SK-N-SH (cell line): ENCODE measurements around the gene CLIC2.
"Not testable (repeated sequence)": the region's sequence is repeated elsewhere in the genome, so short reads cannot be mapped to it uniquely, and the experiment has no call there.

Source experiments
- EZH2phosphoT487 ChIP-seq: fragments of 200-600 bp; sonication (generic); IDR thresholded peaks from 2 replicates; pipeline ENCODE4 v1.6.1; 2017; ENCODE audit warnings: low read depth, mixed run types, mild to moderate bottlenecking, antibody characterized with exemption, moderate library complexity, borderline replicate concordance
- POLR2AphosphoS5 ChIP-seq: IDR thresholded peaks from 2 replicates; pipeline ENCODE4 v1.6.1; 2012; ENCODE audit warnings: low read depth, low read length
- RAD21 ChIP-seq: IDR thresholded peaks from 2 replicates; pipeline ENCODE4 v1.6.1; 2012; ENCODE audit warnings: mild to moderate bottlenecking, low read length
- REST ChIP-seq: IDR thresholded peaks from 2 replicates; pipeline ENCODE4 v1.6.1; 2012; ENCODE audit warnings: mild to moderate bottlenecking, low read depth, low read length, moderate library complexity
- SMC3 ChIP-seq: IDR thresholded peaks from 2 replicates; pipeline ENCODE4 v1.6.1; 2012; ENCODE audit warnings: low read depth, low read length, improper control_type of control experiment
- TF ChIP-seq, protein P1 (sequence below): fragments of 200-600 bp; sonication (generic); IDR thresholded peaks from 2 replicates; pipeline ENCODE4 v1.6.1; 2017; ENCODE audit warnings: antibody characterized with exemption, mild to moderate bottlenecking, moderate library complexity

GRCh38 chrX:155382529-155382967 is 48.1 kb upstream of the CLIC2 start:
- TF ChIP-seq, protein P1, sequence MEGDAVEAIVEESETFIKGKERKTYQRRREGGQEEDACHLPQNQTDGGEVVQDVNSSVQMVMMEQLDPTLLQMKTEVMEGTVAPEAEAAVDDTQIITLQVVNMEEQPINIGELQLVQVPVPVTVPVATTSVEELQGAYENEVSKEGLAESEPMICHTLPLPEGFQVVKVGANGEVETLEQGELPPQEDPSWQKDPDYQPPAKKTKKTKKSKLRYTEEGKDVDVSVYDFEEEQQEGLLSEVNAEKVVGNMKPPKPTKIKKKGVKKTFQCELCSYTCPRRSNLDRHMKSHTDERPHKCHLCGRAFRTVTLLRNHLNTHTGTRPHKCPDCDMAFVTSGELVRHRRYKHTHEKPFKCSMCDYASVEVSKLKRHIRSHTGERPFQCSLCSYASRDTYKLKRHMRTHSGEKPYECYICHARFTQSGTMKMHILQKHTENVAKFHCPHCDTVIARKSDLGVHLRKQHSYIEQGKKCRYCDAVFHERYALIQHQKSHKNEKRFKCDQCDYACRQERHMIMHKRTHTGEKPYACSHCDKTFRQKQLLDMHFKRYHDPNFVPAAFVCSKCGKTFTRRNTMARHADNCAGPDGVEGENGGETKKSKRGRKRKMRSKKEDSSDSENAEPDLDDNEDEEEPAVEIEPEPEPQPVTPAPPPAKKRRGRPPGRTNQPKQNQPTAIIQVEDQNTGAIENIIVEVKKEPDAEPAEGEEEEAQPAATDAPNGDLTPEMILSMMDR = not testable (repeated sequence)
- not testable (repeated sequence) for TF ChIP-seq RAD21, REST, POLR2AphosphoS5, SMC3, EZH2phosphoT487
